SK-N-SH (cell line): Measurements from ENCODE around the gene PLAGL2.

ENCODE experiments used
- CTCF ChIP-seq: fragments of 200-600 bp; sonication (generic); IDR thresholded peaks from 2 replicates; pipeline ENCODE4 v1.6.1; 2017; ENCODE audit warnings: antibody characterized with exemption, mild to moderate bottlenecking, moderate library complexity
- MAX ChIP-seq: IDR thresholded peaks from 2 replicates; pipeline ENCODE4 v1.4.0; 2012; ENCODE audit warnings: low read depth
- PBX3 ChIP-seq: IDR thresholded peaks from 2 replicates; pipeline ENCODE4; 2012
- TAF1 ChIP-seq: IDR thresholded peaks from 2 replicates; pipeline ENCODE4 v1.6.1; 2012; ENCODE audit warnings: low read depth, mild to moderate bottlenecking, low read length, moderate library complexity, borderline replicate concordance
- TCF12 ChIP-seq: IDR thresholded peaks from 2 replicates; pipeline ENCODE4 v1.4.0; 2012
- TEAD4 ChIP-seq: IDR thresholded peaks from 2 replicates; pipeline ENCODE4 v1.4.0; 2012; ENCODE audit warnings: mild to moderate bottlenecking, borderline replicate concordance; ENCODE audit not compliant: insufficient read depth
- USF2 ChIP-seq: fragments of 150-350 bp; IDR thresholded peaks from 2 replicates; pipeline ENCODE4 v1.6.1; 2017; ENCODE audit warnings: antibody characterized with exemption, low read length, low read depth, borderline replicate concordance

- TF ChIP-seq TEAD4 (no peak), TAF1 (no peak), TCF12 (no peak), PBX3 (no peak), USF2 (no peak), MAX (no peak), CTCF (no peak)
Observed at GRCh38 chr20:32167552-32167951, 40.0 kb downstream of the PLAGL2 start.
